ENCODE measurements around the gene UBE2I. TPM values are rescaled to one million over a fixed set of nuclear protein-coding genes. Genes with fewer than 3 reads are reported as not detected.
"Not testable (repeated sequence)": the region's sequence is repeated elsewhere in the genome, so short reads cannot be mapped to it uniquely, and the experiment has no call there.

UBE2I gene
- total and polyA plus RNA-seq, 2 of the 4 experiments (the other 2 are of a cell fraction), result 30.8 to 140 TPM

DNA sequence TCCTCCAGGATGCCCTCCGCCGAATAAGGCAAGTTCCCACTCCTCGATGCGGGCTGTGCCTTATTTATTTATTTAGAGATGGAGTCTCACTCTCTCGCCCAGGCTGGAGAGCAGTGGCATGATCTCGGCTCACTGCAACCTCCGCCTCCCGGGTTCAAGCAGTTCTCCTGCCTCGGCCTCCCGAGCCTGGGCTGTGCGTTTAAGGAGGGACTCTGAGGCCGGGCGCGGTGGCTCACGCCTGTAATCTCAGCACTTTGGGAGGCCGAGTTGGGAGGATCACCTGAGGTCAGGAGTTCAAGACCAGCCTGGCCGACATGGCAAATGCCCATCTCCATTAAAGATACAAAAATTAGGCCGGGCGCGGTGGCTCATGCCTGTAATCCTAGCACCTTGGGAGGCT lies 18.7 kb downstream of the UBE2I start:
- H3K23ac ChIP-seq (ENCODE audit: low read depth, low read length); H3K4me2 ChIP-seq (ENCODE audit: low read depth, low read length); CTCF ChIA-PET; H2BK15ac ChIP-seq (ENCODE audit: low read depth, low read length); BruUV-seq (replicated peaks); H2AK9ac ChIP-seq (replicated peaks; ENCODE audit: low read depth, low read length, poor library complexity); intact Hi-C loops (cut with micrococcal nuclease); H4K8ac ChIP-seq (ENCODE audit: low read depth in 2 of 2, low read length in 2 of 2); H3K4me1 ChIP-seq (ENCODE audit: control insufficient read depth, insufficient read depth, low read length); DNase-seq; H4K91ac ChIP-seq (ENCODE audit: insufficient read depth, low read depth, low read length); POLR2A ChIA-PET (ENCODE audit: unreplicated experiment); H3K9me3 ChIP-seq (ENCODE audit: control insufficient read depth, insufficient read depth, low read length); H2AFZ ChIP-seq (replicated peaks; ENCODE audit: low read length, poor library complexity); H3K56ac ChIP-seq (ENCODE audit: extremely low read depth, insufficient read depth, low read length); H3K9ac ChIP-seq (ENCODE audit: low read depth, low read length); H3K18ac ChIP-seq (ENCODE audit: low read depth, low read length); H3K9me1 ChIP-seq (ENCODE audit: insufficient read depth, low read length); ATAC-seq (ENCODE audit: low read depth); in situ Hi-C loops (cut with MboI; ENCODE audit: low sequenced_read_pairs); H2BK20ac ChIP-seq (ENCODE audit: low read depth, low read length); H2BK120ac ChIP-seq (ENCODE audit: low read depth, low read length); H2BK5ac ChIP-seq (ENCODE audit: low read depth, low read length, poor library complexity, severe bottlenecking); H3K14ac ChIP-seq (replicated peaks; ENCODE audit: low read depth, low read length); H3K4me3 ChIP-seq (ENCODE audit: insufficient read depth, low read depth, low read length); H2AK5ac ChIP-seq (ENCODE audit: low read depth, low read length); H3K27ac ChIP-seq (ENCODE audit: insufficient read depth, low read length); H3K79me1 ChIP-seq (ENCODE audit: low read depth in 1 of 2, low read length in 2 of 2); H4K5ac ChIP-seq (ENCODE audit: low read depth, low read length); H3K4ac ChIP-seq (ENCODE audit: low read depth, low read length); dilution Hi-C loops (cut with HindIII; ENCODE audit: low sequenced_read_pairs, unreplicated experiment): not testable (repeated sequence)
- peaks cover 30% of the 10 kb centered on the region for H4K20me1 ChIP-seq (ENCODE audit: insufficient read depth, low read length)
- peaks cover 18% of the 10 kb centered on the region for H3K27me3 ChIP-seq (ENCODE audit: control insufficient read depth, insufficient read depth, low read length)
- H3K36me3 ChIP-seq (ENCODE audit: control insufficient read depth, insufficient read depth, low read length), result peaks cover 25% of the 10 kb centered on the region; the same call in 1 of the 2 replicates
- 100% methylated on average over 1 of the region's 20 CpGs; no CpG with 5 or more reads in 1 of the 2 experiments for WGBS, 2 experiments (ENCODE audit: extremely low coverage in 2 of 2, insufficient read length in 1 of 2)

DNA sequence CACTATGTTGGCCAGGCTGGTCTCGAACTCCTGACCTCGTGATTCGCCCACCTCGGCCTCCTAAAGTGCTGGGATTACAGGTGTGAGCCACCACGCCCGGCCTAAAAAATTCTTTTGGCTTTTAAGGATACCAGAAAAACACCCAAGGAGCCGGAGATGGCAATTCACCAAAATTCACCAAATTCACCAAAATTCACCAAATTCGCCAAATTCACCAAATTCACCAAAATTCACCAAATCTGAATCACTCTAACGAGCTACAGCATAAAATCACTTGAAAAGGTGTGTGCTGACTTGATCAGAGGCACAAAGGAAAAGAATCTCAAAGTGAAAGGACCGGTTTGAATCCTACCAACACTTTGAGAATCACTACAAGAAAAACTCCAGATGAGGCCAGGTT lies 19.5 kb downstream of the UBE2I start:
- H4K5ac ChIP-seq (ENCODE audit: low read depth, low read length); H4K8ac ChIP-seq (ENCODE audit: low read depth in 2 of 2, low read length in 2 of 2); CTCF ChIA-PET; H3K4ac ChIP-seq (ENCODE audit: low read depth, low read length); H2BK20ac ChIP-seq (ENCODE audit: low read depth, low read length); H3K4me2 ChIP-seq (ENCODE audit: low read depth, low read length); H3K9me3 ChIP-seq (ENCODE audit: control insufficient read depth, insufficient read depth, low read length); H3K4me3 ChIP-seq (ENCODE audit: insufficient read depth, low read depth, low read length); in situ Hi-C loops (cut with MboI; ENCODE audit: low sequenced_read_pairs); H2AK5ac ChIP-seq (ENCODE audit: low read depth, low read length); DNase-seq; H3K9ac ChIP-seq (ENCODE audit: low read depth, low read length); H2AK9ac ChIP-seq (replicated peaks; ENCODE audit: low read depth, low read length, poor library complexity); H4K91ac ChIP-seq (ENCODE audit: insufficient read depth, low read depth, low read length); H3K79me1 ChIP-seq (ENCODE audit: low read depth in 1 of 2, low read length in 2 of 2); H3K9me1 ChIP-seq (ENCODE audit: insufficient read depth, low read length); H3K4me1 ChIP-seq (ENCODE audit: control insufficient read depth, insufficient read depth, low read length); H3K27ac ChIP-seq (ENCODE audit: insufficient read depth, low read length); H3K18ac ChIP-seq (ENCODE audit: low read depth, low read length); ATAC-seq (ENCODE audit: low read depth); H2BK5ac ChIP-seq (ENCODE audit: low read depth, low read length, poor library complexity, severe bottlenecking); dilution Hi-C loops (cut with HindIII; ENCODE audit: low sequenced_read_pairs, unreplicated experiment); H3K23ac ChIP-seq (ENCODE audit: low read depth, low read length); H3K56ac ChIP-seq (ENCODE audit: extremely low read depth, insufficient read depth, low read length); H3K14ac ChIP-seq (replicated peaks; ENCODE audit: low read depth, low read length); H2BK15ac ChIP-seq (ENCODE audit: low read depth, low read length); intact Hi-C loops (cut with micrococcal nuclease); H2AFZ ChIP-seq (replicated peaks; ENCODE audit: low read length, poor library complexity); BruUV-seq (replicated peaks); H2BK120ac ChIP-seq (ENCODE audit: low read depth, low read length); POLR2A ChIA-PET (ENCODE audit: unreplicated experiment): not testable (repeated sequence)
- Histone ChIP-seq H3K27me3 (ENCODE audit: control insufficient read depth, insufficient read depth, low read length) (peaks cover 24% of the 10 kb centered on the region), H3K36me3 (ENCODE audit: control insufficient read depth, insufficient read depth, low read length) (peaks cover 18% of the 10 kb centered on the region; the same call in 1 of the 2 replicates), H4K20me1 (ENCODE audit: insufficient read depth, low read length) (peaks cover 22% of the 10 kb centered on the region)
- whole genome bisulfite sequencing, 2 experiments (ENCODE audit: extremely low coverage in 2 of 2, insufficient read length in 1 of 2), result 100% methylated on average over 2 of the region's 10 CpGs
